GM21381 (cell line): Measurements from ENCODE around the gene ARL6IP6.
A peak's percentile ranks its signal among the peaks of the same experiment; 100 is the strongest.

Experiments used
- ATAC-seq: cut with Tn5 transposase; IDR thresholded peaks from one replicate; pipeline ENCODE4 v1.9.1; 2021; ENCODE audit warnings: mild to moderate bottlenecking, moderate library complexity; ENCODE audit not compliant: unreplicated experiment

ARL6IP6 gene

GRCh38 chr2:152718076-152718908 is at the start of gene ARL6IP6:
Gene ARL6IP6 (plus strand): TSS chr2:152718620. CDS start chr2:152718625, 5 bp downstream.
- peak; percentile 62 for ATAC-seq

- no peak for ATAC-seq
Observed at GRCh38 chr2:152674334-152674733, 44.1 kb upstream of the ARL6IP6 start.

GRCh38 chr2:152676461-152676860 is 42.0 kb upstream of the ARL6IP6 start:
- no peak for ATAC-seq

GRCh38 chr2:152678808-152679207 is 39.6 kb upstream of the ARL6IP6 start:
- ATAC-seq: no peak

GRCh38 chr2:152682663-152683062 is 35.8 kb upstream of the ARL6IP6 start:
- no peak for ATAC-seq

- no peak for ATAC-seq
Observed at GRCh38 chr2:152683400-152683799, 35.0 kb upstream of the ARL6IP6 start.

- no peak for ATAC-seq
Observed at GRCh38 chr2:152686321-152686720, 32.1 kb upstream of the ARL6IP6 start.

- ATAC-seq: peak; percentile 86
Observed at GRCh38 chr2:152693033-152693432, 25.4 kb upstream of the ARL6IP6 start.

- peak; percentile 46 for ATAC-seq
Observed at GRCh38 chr2:152694161-152694661, 24.2 kb upstream of the ARL6IP6 start.

GRCh38 chr2:152695763-152696162 is 22.7 kb upstream of the ARL6IP6 start:
- ATAC-seq: no peak

- no peak for ATAC-seq
Observed at GRCh38 chr2:152696476-152696875, 21.9 kb upstream of the ARL6IP6 start.

- ATAC-seq: no peak
Observed at GRCh38 chr2:152701198-152701597, 17.2 kb upstream of the ARL6IP6 start.

GRCh38 chr2:152706477-152707021 is 11.9 kb upstream of the ARL6IP6 start:
- no peak for ATAC-seq

GRCh38 chr2:152708742-152709141 is 9.7 kb upstream of the ARL6IP6 start:
- no peak for ATAC-seq

- ATAC-seq: no peak
Observed at GRCh38 chr2:152710713-152711112, 7.7 kb upstream of the ARL6IP6 start.

- ATAC-seq: no peak
Observed at GRCh38 chr2:152715112-152715511, 3.3 kb upstream of the ARL6IP6 start.

GRCh38 chr2:152715854-152716428 is 2.5 kb upstream of the ARL6IP6 start:
- ATAC-seq: no peak

- no peak for ATAC-seq
Observed at GRCh38 chr2:152716805-152717227, 1.6 kb upstream of the ARL6IP6 start.

- peak; percentile 65 for ATAC-seq
Observed at GRCh38 chr2:152717228-152718075, 968 bp upstream of the ARL6IP6 start, which contains the start of gene PRPF40A. Gene PRPF40A (minus strand): TSS chr2:152717461. CDS start chr2:152717439, 22 bp downstream.

- peak; percentile 31 for ATAC-seq
Observed at GRCh38 chr2:152718909-152719645, 657 bp downstream of the ARL6IP6 start.
